ENCODE measurements around the gene RDH5. TPM values are rescaled to one million over a fixed set of nuclear protein-coding genes. Genes with fewer than 3 reads are reported as not detected.

The RDH5 gene
- total RNA-seq, 1 donor from 2014 or later: 6.0 TPM

- Histone ChIP-seq H3K4me1 (no peaks in the 10 kb centered on the region), H3K36me3 (peaks cover 44% of the 10 kb centered on the region), H3K27me3 (no peaks in the 10 kb centered on the region), H3K27ac (no peak overlapping the region), H3K9me3 (no peaks in the 10 kb centered on the region), H3K4me3 (no peak overlapping the region)
- intact Hi-C loops (cut with DNase I): no loop called here
- ATAC-seq: no peak
- no peak for TF ChIP-seq CTCF (IDR thresholded peaks at IDR 0.05)
- no peak for DNase-seq
These were observed 47.0 kb downstream of the RDH5 start for GRCh38 chr12:55767156-55767555.

- no peak overlapping the region for H3K4me3 ChIP-seq
- no peaks in the 10 kb centered on the region for H3K27me3 ChIP-seq
- DNase-seq (no peak), ATAC-seq (no peak)
- no peak for TF ChIP-seq CTCF (IDR thresholded peaks at IDR 0.05)
- peaks cover 50% of the 10 kb centered on the region for H3K36me3 ChIP-seq
- intact Hi-C loops (cut with DNase I): no loop called here
- no peak overlapping the region for H3K27ac ChIP-seq
- H3K9me3 ChIP-seq: no peaks in the 10 kb centered on the region
- H3K4me1 ChIP-seq: no peaks in the 10 kb centered on the region
These were observed 51.5 kb downstream of the RDH5 start for GRCh38 chr12:55771736-55772135.

Other genes starting within 250 kb of the RDH5 start
- gene OR6C68, start 228.0 kb upstream of the RDH5 start, total RNA-seq: not detected
- not detected for gene OR6C4, start 170.8 kb upstream of the RDH5 start, total RNA-seq
- not detected for gene OR2AP1, start 147.9 kb upstream of the RDH5 start, total RNA-seq
- gene OR10P1, start 83.5 kb upstream of the RDH5 start, total RNA-seq: not detected
- gene ITGA7, start 12.5 kb upstream of the RDH5 start, total RNA-seq: 14.7 TPM
- gene BLOC1S1, start 4.3 kb upstream of the RDH5 start, total RNA-seq: 129 TPM
- 1,158 TPM for gene CD63, start 8.6 kb downstream of the RDH5 start, total RNA-seq
- gene GDF11, start 22.7 kb downstream of the RDH5 start, total RNA-seq: 5.8 TPM
- gene SARNP, start 97.3 kb downstream of the RDH5 start, total RNA-seq: 43.6 TPM
- gene ORMDL2, start 97.6 kb downstream of the RDH5 start, total RNA-seq: 49.2 TPM
- gene DNAJC14, start 109.2 kb downstream of the RDH5 start, total RNA-seq: 42.7 TPM
- gene MMP19, start 122.5 kb downstream of the RDH5 start, total RNA-seq: 30.2 TPM
- 29.1 TPM for gene PYM1, start 207.5 kb downstream of the RDH5 start, total RNA-seq
- 29.0 TPM for gene DGKA, start 210.8 kb downstream of the RDH5 start, total RNA-seq
- gene PMEL, start 245.6 kb downstream of the RDH5 start, total RNA-seq: 4.9 TPM
- gene CDK2, start 246.4 kb downstream of the RDH5 start, total RNA-seq: 28.0 TPM

Data from upper lobe of right lung (tissue), 1 donor.